Duodenal mucosa (tissue), 2 donors: ENCODE results near the gene NAV2.
A peak's percentile ranks its signal among the peaks of the same experiment; 100 is the strongest.

ENCODE experiments used
- H3K27ac ChIP-seq: one replicate; pipeline ENCODE4 v1.7.0; 2013; ENCODE audit warnings: low read depth, low read length
- H3K27me3 ChIP-seq, 2 donors: one replicate each; pipeline ENCODE4 v1.7.0; 2013; ENCODE audit warnings: low read length in 2 of 2, control low read depth in 1 of 2; ENCODE audit not compliant: insufficient read depth in 2 of 2, control insufficient read depth in 1 of 2
- H3K36me3 ChIP-seq, 2 donors: one replicate each; pipeline ENCODE4 v1.7.0; 2013; ENCODE audit warnings: low read length in 2 of 2, control low read depth in 1 of 2; ENCODE audit not compliant: insufficient read depth in 2 of 2, control insufficient read depth in 1 of 2
- H3K4me1 ChIP-seq, 2 donors: one replicate each; pipeline ENCODE4 v1.7.0; 2013; ENCODE audit warnings: low read length in 2 of 2, control low read depth in 1 of 2; ENCODE audit not compliant: insufficient read depth in 2 of 2, control insufficient read depth in 1 of 2
- H3K4me3 ChIP-seq, 2 donors: one replicate each; pipeline ENCODE4 v1.7.0; 2013; ENCODE audit warnings: low read length in 2 of 2, low read depth in 1 of 2
- H3K9ac ChIP-seq, 2 donors: one replicate each; pipeline ENCODE4 v1.7.0; 2013; ENCODE audit warnings: low read length in 2 of 2, low read depth in 1 of 2
- H3K9me3 ChIP-seq, 2 donors: one replicate each; pipeline ENCODE4 v1.7.0; 2013; ENCODE audit warnings: low read length in 2 of 2, control low read depth in 1 of 2; ENCODE audit not compliant: control insufficient read depth in 1 of 2

Gene NAV2

GRCh38 chr11:20131788-20132666 lies 419.4 kb downstream of the NAV2 start:
- Histone ChIP-seq H3K4me1 (peaks cover 5 to 8% of the 10 kb centered on the region in 2 donors), H3K27ac (no peak overlapping the region), H3K9ac (peak overlapping the region; percentile 29 to 35), H3K4me3 (peak overlapping the region; percentile 71 to 78), H3K9me3 (no peaks in the 10 kb centered on the region), H3K36me3 (no peaks in the 10 kb centered on the region), H3K27me3 (peaks cover 6% of the 10 kb centered on the region in 2 donors)

DNA sequence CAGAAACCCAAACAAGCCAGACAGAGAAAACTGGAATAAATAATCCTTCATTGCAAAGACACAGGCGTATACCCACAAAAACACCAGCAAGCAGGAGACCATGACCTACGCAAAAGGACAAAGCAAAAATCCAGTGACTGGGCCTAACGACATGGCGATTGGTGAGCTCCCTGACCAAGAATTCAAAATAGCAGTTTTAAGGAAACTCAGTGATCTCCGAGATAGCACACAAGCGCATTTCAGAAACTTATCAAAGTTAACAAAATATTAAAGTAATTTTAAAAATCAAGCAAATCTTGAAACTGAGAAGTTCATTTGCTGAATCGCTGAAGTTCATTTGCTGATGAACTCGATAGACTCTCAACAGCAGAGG lies 420.0 kb downstream of the NAV2 start:
- no peak overlapping the region for H3K9ac ChIP-seq
- peak overlapping the region; percentile 71 to 78 for H3K4me3 ChIP-seq
- no peaks in the 10 kb centered on the region for H3K36me3 ChIP-seq

GRCh38 chr11:20134991-20135736 lies 422.5 kb downstream of the NAV2 start:
- H3K4me1 ChIP-seq: peaks cover 5 to 8% of the 10 kb centered on the region in 2 donors
- H3K27me3 ChIP-seq: peaks cover 6 to 9% of the 10 kb centered on the region in 2 donors

More for the DNA sequence above, 420.0 kb downstream of the NAV2 start:
- Histone ChIP-seq H3K4me1 (peaks cover 5 to 8% of the 10 kb centered on the region in 2 donors), H3K27ac (no peak overlapping the region), H3K27me3 (peaks cover 6% of the 10 kb centered on the region in 2 donors), H3K9me3 (no peaks in the 10 kb centered on the region)

DNA sequence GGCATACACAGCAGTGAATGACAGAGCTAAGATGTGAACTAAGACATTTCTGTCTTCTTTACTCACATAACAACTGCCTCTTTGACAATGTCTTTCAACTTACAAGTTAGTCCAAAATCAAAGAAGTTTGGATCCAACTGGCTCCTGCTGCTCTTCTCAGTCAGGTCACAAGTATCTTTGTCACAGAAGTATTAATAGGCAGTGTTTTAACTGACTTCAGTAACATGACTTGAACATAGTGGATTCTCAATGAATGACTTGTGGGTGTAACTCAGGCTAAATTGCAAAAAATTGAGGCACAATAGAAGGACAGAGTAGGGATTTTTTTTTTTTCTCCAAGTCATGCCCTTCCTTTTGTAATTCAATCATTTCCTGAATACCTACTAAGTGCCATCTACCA lies 425.0 kb downstream of the NAV2 start:
- H3K27me3 ChIP-seq: peaks cover 0 to 7% of the 10 kb centered on the region in 2 donors
- H3K9me3 ChIP-seq: no peaks in the 10 kb centered on the region
- no peak overlapping the region for H3K27ac ChIP-seq
- no peaks in the 10 kb centered on the region for H3K36me3 ChIP-seq
- no peak overlapping the region for H3K9ac ChIP-seq
- no peak overlapping the region for H3K4me3 ChIP-seq
- H3K4me1 ChIP-seq: no peaks in the 10 kb centered on the region

More at GRCh38 chr11:20134991-20135736, 422.5 kb downstream of the NAV2 start:
- Histone ChIP-seq H3K27ac (no peak overlapping the region), H3K9ac (no peak overlapping the region), H3K36me3 (no peaks in the 10 kb centered on the region), H3K4me3 (no peak overlapping the region), H3K9me3 (no peaks in the 10 kb centered on the region)

- Histone ChIP-seq H3K27ac (no peak overlapping the region), H3K36me3 (no peaks in the 10 kb centered on the region), H3K27me3 (peaks cover 0 to 7% of the 10 kb centered on the region in 2 donors), H3K9ac (no peak overlapping the region), H3K4me1 (no peaks in the 10 kb centered on the region), H3K4me3 (no peak overlapping the region), H3K9me3 (no peaks in the 10 kb centered on the region)
Measured at GRCh38 chr11:20138707-20139106, 426.1 kb downstream of the NAV2 start.

DNA sequence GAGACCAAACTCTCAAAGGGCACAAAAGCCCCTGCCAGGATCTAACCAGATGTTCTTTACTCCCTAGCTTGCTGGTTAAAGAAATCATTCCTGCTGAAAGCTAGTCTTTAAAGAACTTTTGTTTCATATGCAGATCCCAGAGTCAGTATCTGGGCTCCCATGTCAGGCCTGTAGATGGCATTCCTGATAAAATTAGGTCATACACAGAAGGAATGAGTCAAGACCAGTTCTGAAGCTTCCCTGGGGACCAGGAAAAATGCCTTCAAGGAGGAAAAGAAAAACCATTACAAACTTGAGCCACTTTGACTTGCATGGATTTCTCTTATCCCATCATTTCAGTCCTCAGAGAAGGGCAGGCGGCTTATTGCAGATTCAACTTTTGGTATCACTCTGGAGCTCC lies 441.7 kb downstream of the NAV2 start:
- no peaks in the 10 kb centered on the region for H3K9me3 ChIP-seq
- H3K36me3 ChIP-seq: no peaks in the 10 kb centered on the region
- no peak overlapping the region for H3K27ac ChIP-seq
- H3K9ac ChIP-seq: no peak overlapping the region
- no peaks in the 10 kb centered on the region for H3K4me1 ChIP-seq
- no peak overlapping the region for H3K4me3 ChIP-seq
- peaks cover 50 to 51% of the 10 kb centered on the region in 2 donors for H3K27me3 ChIP-seq

- peaks cover 64 to 65% of the 10 kb centered on the region in 2 donors for H3K27me3 ChIP-seq
- peak overlapping the region in 1 of 2 donors; percentile 65 for H3K4me3 ChIP-seq
Measured at GRCh38 chr11:20155683-20156279, 443.1 kb downstream of the NAV2 start.

DNA sequence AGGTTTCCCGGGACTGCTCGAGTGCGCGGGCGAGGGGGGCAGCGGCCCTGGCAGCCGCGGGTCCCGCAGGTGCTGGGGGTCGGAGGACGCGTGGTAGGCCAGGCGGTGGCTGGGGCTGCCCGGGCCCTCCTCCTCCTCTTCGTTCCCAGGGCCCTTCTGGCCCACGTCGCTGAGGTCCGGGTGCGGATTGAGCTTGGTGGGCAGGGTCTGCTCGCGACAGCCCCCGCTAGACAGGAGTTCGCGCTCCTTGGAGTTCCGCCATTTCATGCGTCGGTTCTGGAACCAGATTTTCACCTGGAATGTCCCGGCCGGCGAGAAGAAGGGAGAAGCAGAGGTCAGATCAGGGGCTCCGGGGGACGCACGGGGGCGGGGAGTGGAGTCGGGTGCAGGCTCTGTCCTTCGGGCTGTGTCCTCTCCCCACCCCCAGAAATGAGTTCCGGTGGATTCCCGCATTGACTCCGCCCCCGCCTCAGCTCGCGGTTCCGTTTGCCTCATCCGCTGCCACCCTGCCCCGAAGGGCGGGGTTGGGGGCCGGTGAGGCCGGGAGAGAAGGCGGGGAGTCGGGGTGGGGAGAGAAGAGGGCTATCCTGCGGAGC lies 443.7 kb downstream of the NAV2 start:
- no peak overlapping the region for H3K9ac ChIP-seq
- no peak overlapping the region for H3K27ac ChIP-seq
- H3K36me3 ChIP-seq: no peaks in the 10 kb centered on the region
- H3K27me3 ChIP-seq: peaks cover 70 to 71% of the 10 kb centered on the region in 2 donors
- H3K4me3 ChIP-seq: peak overlapping the region; percentile 56 to 65
- no peaks in the 10 kb centered on the region for H3K9me3 ChIP-seq
- no peaks in the 10 kb centered on the region for H3K4me1 ChIP-seq

More at GRCh38 chr11:20155683-20156279, 443.1 kb downstream of the NAV2 start:
- no peaks in the 10 kb centered on the region for H3K4me1 ChIP-seq
- no peak overlapping the region for H3K9ac ChIP-seq
- no peaks in the 10 kb centered on the region for H3K9me3 ChIP-seq
- H3K27ac ChIP-seq: no peak overlapping the region
- H3K36me3 ChIP-seq: no peaks in the 10 kb centered on the region

DNA sequence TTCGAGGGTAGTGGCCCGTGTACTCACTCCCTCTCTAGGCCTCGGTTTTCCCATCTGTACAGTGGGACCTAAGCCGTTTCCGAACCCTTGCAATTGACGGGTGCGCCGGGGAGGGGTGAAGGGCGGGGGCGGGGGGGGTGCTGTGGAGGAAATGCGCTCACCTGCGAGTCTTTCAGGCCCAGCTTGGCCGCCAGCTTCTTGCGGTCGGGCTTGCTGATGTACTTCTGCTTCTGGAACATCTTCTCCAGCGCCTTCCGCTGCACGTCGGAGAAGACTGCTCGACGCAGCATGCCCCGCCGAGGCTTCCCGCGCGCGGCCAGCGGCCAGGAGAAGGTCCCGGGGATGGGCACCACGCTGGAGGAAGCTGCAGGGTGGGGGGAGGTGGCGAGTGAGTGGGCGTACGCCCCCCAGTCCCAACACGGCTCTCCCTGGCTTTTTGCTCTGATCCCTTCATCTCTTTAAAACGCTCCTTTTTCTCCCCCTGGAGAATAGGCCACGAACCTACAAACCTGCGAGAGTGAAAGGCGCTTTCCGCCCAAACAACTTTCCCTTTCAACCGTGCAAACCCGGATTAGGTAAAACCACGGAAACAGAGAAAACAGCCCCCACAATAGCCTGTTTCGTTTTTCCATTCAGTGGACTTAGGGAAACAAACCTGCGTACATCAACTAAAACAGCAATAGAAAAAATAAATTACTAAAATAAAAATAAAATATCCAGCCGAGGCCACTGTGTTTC lies 444.4 kb downstream of the NAV2 start:
- Histone ChIP-seq H3K36me3 (no peaks in the 10 kb centered on the region), H3K9me3 (no peaks in the 10 kb centered on the region), H3K27ac (no peak overlapping the region), H3K9ac (no peak overlapping the region), H3K4me3 (peak overlapping the region; percentile 56 to 65), H3K27me3 (peaks cover 75 to 77% of the 10 kb centered on the region in 2 donors), H3K4me1 (no peaks in the 10 kb centered on the region)
